ENCODE results near the gene ADGRF5.

GRCh38 chr6:46882645-46883044, 39.1 kb downstream of the ADGRF5 start:
- TF ChIP-seq GATA2 (IDR thresholded peaks at IDR 0.05; ENCODE audit: low read depth, low read length) (no peak), GATA3 (IDR thresholded peaks at IDR 0.05; ENCODE audit: low read depth, low read length) (no peak)

Measured in SH-SY5Y (cell line).